SK-N-MC (cell line): ENCODE data around the gene CORO1C.

Experiments
- EZH2 ChIP-seq: fragments of 200-600 bp; sonication (generic); IDR thresholded peaks from one replicate; pipeline ENCODE4 v1.6.1; 2017; ENCODE audit warnings: antibody characterized with exemption
- FOXP2 ChIP-seq: optimal IDR thresholded peaks from 2 replicates; pipeline ENCODE3; 2011; ENCODE audit warnings: mild to moderate bottlenecking, moderate library complexity; ENCODE audit not compliant: insufficient read depth; ENCODE audit errors: extremely low read length, control extremely low read depth
- POLR2AphosphoS5 ChIP-seq: IDR thresholded peaks from 2 replicates; pipeline ENCODE4 v1.6.1; 2012; ENCODE audit warnings: mild to moderate bottlenecking, low read depth, low read length, borderline replicate concordance

DNA sequence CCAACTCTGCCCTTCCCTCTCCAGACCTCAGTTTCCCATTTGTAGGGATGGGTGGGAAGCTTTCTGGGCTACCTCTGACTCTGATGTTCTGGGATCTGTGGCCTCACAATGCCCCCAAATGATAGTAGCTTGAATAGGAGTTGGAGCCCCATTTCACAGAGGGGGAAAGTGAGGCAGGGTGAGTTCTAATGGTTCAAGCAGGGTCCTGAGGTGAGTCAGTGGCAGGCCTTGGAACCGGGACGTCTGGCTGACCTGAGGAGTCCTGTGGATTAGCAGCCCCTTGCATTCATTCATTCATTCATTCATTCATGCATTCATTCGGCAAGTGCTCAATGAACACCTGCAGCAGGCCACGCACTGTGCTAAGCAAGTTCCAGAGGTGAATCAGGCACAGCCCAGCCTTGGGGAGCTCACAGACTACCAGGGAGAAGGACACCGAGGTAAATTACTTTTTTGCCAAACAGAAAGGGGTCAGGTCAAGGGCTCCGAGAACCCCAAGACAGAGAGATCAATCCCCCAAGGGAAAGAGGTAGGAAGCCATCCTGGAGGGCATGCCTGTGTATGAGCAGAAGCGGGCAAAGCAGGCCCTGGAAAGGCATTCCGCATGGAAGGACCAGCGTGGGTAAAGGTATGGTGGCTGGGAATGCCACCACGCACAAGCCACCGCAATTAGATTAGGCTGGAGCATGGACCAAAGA, 132.6 kb downstream of the CORO1C start:
- TF ChIP-seq EZH2 = no peak
- no peak for TF ChIP-seq POLR2AphosphoS5
- TF ChIP-seq FOXP2 = no peak
